ENCODE measurements around the gene ALG8.

ALG8 gene

GRCh38 chr11:78170874-78171549 lies 31.6 kb upstream of the ALG8 start:
- Histone ChIP-seq H3K4me3 (ENCODE audit: low read depth in 1 of 2, low read length in 2 of 2) (no peak overlapping the region), H3K27ac (ENCODE audit: low read length) (no peak overlapping the region), H3K9me3 (ENCODE audit: control insufficient read depth in 1 of 2, low read length in 2 of 2) (no peaks in the 10 kb centered on the region), H3K36me3 (ENCODE audit: control insufficient read depth in 1 of 2, insufficient read depth in 2 of 2, low read length in 2 of 2) (peaks cover 10 to 28% of the 10 kb centered on the region in 2 donors), H3K27me3 (ENCODE audit: low read depth, low read length) (no peaks in the 10 kb centered on the region), H3K4me1 (ENCODE audit: control insufficient read depth in 1 of 2, insufficient read depth in 2 of 2, low read length in 2 of 2) (peaks cover 0 to 15% of the 10 kb centered on the region in 2 donors)

DNA sequence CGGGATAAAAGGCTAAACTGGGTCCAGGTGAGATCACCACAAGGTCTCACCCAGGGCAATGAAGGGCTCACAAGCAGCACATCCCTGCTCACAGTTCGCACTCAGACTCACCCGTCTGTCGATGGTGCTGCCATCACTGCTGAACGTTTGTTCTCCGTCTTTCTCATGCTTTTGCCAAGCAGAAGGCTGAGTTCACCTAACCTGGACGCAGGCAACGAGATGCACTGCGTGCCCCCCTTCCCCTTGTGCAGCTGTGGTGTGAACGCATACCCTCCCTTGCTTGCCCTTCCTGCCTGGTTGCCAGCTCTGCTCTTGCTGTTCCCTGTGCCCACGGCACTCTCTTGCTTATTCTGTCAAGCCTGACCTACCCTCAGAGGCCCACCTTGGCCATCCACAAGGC lies 31.0 kb upstream of the ALG8 start:
- Histone ChIP-seq H3K4me1 (ENCODE audit: control insufficient read depth in 1 of 2, insufficient read depth in 2 of 2, low read length in 2 of 2) (peaks cover 0 to 17% of the 10 kb centered on the region in 2 donors), H3K27ac (ENCODE audit: low read length) (no peak overlapping the region), H3K9me3 (ENCODE audit: control insufficient read depth in 1 of 2, low read length in 2 of 2) (no peaks in the 10 kb centered on the region), H3K36me3 (ENCODE audit: control insufficient read depth in 1 of 2, insufficient read depth in 2 of 2, low read length in 2 of 2) (peaks cover 10 to 28% of the 10 kb centered on the region in 2 donors), H3K27me3 (ENCODE audit: low read depth, low read length) (no peaks in the 10 kb centered on the region), H3K4me3 (ENCODE audit: low read depth in 1 of 2, low read length in 2 of 2) (no peak overlapping the region)

- Histone ChIP-seq H3K4me1 (ENCODE audit: control insufficient read depth in 1 of 2, insufficient read depth in 2 of 2, low read length in 2 of 2) (peaks cover 3 to 24% of the 10 kb centered on the region in 2 donors), H3K9me3 (ENCODE audit: control insufficient read depth in 1 of 2, low read length in 2 of 2) (no peaks in the 10 kb centered on the region), H3K36me3 (ENCODE audit: control insufficient read depth in 1 of 2, insufficient read depth in 2 of 2, low read length in 2 of 2) (peaks cover 8 to 22% of the 10 kb centered on the region in 2 donors), H3K27me3 (ENCODE audit: low read depth, low read length) (no peaks in the 10 kb centered on the region), H3K4me3 (ENCODE audit: low read depth in 1 of 2, low read length in 2 of 2) (no peak overlapping the region), H3K27ac (ENCODE audit: low read length) (peak overlapping the region; percentile 58)
These were observed 29.4 kb upstream of the ALG8 start for GRCh38 chr11:78168539-78169477.

DNA sequence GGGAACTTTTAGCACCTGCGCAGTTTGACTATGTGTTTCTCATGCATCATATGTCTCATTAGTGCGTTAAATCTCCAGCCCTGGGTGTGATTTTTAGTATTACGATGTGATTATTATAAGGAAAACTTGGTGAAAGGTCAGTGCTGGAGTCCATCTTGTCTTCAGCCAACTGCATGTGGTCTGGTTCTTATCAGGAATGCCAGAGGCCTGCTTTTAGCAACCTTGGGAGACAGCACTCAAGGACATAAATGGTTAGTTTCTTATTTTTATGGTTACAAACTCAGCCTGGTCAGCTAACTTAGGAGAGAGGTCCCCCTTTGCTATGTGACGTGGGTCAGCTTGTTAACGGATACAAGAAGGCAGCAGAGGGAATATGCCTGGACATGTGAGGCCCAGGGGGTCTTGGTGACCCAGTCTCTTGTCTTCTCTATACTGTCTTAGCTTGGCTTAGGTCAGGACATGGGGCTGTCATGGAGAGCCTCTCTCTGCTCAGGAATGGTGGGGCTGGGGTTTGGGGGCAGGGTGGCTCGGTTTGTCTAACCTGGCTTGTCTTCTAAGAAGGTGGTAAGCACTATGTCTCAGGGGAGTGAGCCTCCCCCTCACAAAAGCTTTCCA lies 27.5 kb upstream of the ALG8 start:
- Histone ChIP-seq H3K4me1 (ENCODE audit: control insufficient read depth in 1 of 2, insufficient read depth in 2 of 2, low read length in 2 of 2) (peaks cover 3 to 40% of the 10 kb centered on the region in 2 donors), H3K4me3 (ENCODE audit: low read depth in 1 of 2, low read length in 2 of 2) (no peak overlapping the region), H3K27me3 (ENCODE audit: low read depth, low read length) (no peaks in the 10 kb centered on the region), H3K27ac (ENCODE audit: low read length) (no peak overlapping the region), H3K36me3 (ENCODE audit: control insufficient read depth in 1 of 2, insufficient read depth in 2 of 2, low read length in 2 of 2) (peaks cover 0 to 4% of the 10 kb centered on the region in 2 donors), H3K9me3 (ENCODE audit: control insufficient read depth in 1 of 2, low read length in 2 of 2) (no peaks in the 10 kb centered on the region)

- no peaks in the 10 kb centered on the region for H3K9me3 ChIP-seq (ENCODE audit: control insufficient read depth in 1 of 2, low read length in 2 of 2)
- no peak overlapping the region for H3K27ac ChIP-seq (ENCODE audit: low read length)
- peaks cover 3 to 51% of the 10 kb centered on the region in 2 donors for H3K4me1 ChIP-seq (ENCODE audit: control insufficient read depth in 1 of 2, insufficient read depth in 2 of 2, low read length in 2 of 2)
- H3K36me3 ChIP-seq (ENCODE audit: control insufficient read depth in 1 of 2, insufficient read depth in 2 of 2, low read length in 2 of 2) = no peaks in the 10 kb centered on the region
- H3K27me3 ChIP-seq (ENCODE audit: low read depth, low read length) = no peaks in the 10 kb centered on the region
- no peak overlapping the region for H3K4me3 ChIP-seq (ENCODE audit: low read depth in 1 of 2, low read length in 2 of 2)
These were observed 25.0 kb upstream of the ALG8 start for GRCh38 chr11:78164471-78164870.

DNA sequence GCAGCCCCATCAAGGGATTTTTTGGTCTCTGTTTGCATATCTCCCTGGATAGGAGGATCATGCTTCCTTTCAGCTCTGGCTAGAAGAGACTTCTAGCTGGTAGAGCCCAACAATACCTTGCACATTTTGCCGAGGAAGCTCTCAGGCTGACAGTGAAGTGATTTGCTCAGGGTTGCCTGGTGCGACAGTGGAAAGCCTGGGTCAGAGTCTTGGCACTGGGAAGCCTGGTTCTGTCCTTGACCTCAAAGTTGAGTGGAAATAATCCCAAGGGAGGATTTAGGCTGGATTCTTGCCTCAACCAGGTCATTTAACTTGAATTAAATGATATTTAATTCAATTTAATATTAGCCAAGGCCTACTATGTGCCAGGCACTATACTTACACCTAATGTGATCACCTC lies 24.4 kb upstream of the ALG8 start:
- no peaks in the 10 kb centered on the region for H3K27me3 ChIP-seq (ENCODE audit: low read depth, low read length)
- H3K9me3 ChIP-seq (ENCODE audit: control insufficient read depth in 1 of 2, low read length in 2 of 2) = no peaks in the 10 kb centered on the region
- no peak overlapping the region for H3K27ac ChIP-seq (ENCODE audit: low read length)
- no peaks in the 10 kb centered on the region for H3K36me3 ChIP-seq (ENCODE audit: control insufficient read depth in 1 of 2, insufficient read depth in 2 of 2, low read length in 2 of 2)
- H3K4me3 ChIP-seq (ENCODE audit: low read depth in 1 of 2, low read length in 2 of 2) = no peak overlapping the region
- peaks cover 3 to 55% of the 10 kb centered on the region in 2 donors for H3K4me1 ChIP-seq (ENCODE audit: control insufficient read depth in 1 of 2, insufficient read depth in 2 of 2, low read length in 2 of 2)

GRCh38 chr11:78161962-78162371 lies 22.5 kb upstream of the ALG8 start:
- peaks cover 3 to 50% of the 10 kb centered on the region in 2 donors for H3K4me1 ChIP-seq (ENCODE audit: control insufficient read depth in 1 of 2, insufficient read depth in 2 of 2, low read length in 2 of 2)
- no peak overlapping the region for H3K4me3 ChIP-seq (ENCODE audit: low read depth in 1 of 2, low read length in 2 of 2)
- H3K36me3 ChIP-seq (ENCODE audit: control insufficient read depth in 1 of 2, insufficient read depth in 2 of 2, low read length in 2 of 2) = no peaks in the 10 kb centered on the region
- no peaks in the 10 kb centered on the region for H3K9me3 ChIP-seq (ENCODE audit: control insufficient read depth in 1 of 2, low read length in 2 of 2)
- H3K27ac ChIP-seq (ENCODE audit: low read length) = no peak overlapping the region
- no peaks in the 10 kb centered on the region for H3K27me3 ChIP-seq (ENCODE audit: low read depth, low read length)

DNA sequence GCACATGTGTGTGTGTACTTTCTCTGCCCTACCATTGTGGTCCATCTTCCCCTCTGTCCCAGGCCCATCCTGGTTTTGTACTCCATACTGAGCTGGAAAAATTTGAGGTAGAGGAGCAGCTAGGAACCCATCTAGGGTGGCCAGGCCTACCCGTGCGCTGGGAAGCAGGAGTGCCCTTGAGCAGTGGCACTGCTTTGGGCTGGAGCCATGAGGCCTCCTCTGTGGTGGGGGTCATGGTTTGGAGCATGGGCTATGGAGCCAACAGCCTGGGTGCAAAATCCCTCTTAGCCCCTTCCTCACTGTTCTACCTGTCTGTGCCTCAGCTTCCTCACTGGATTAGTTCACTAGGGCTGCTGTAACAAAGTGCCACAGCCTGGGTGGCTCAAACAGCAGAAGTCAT lies 21.9 kb upstream of the ALG8 start:
- Histone ChIP-seq H3K27me3 (ENCODE audit: low read depth, low read length) (no peaks in the 10 kb centered on the region), H3K27ac (ENCODE audit: low read length) (no peak overlapping the region), H3K9me3 (ENCODE audit: control insufficient read depth in 1 of 2, low read length in 2 of 2) (no peaks in the 10 kb centered on the region), H3K4me1 (ENCODE audit: control insufficient read depth in 1 of 2, insufficient read depth in 2 of 2, low read length in 2 of 2) (peaks cover 3 to 55% of the 10 kb centered on the region in 2 donors), H3K36me3 (ENCODE audit: control insufficient read depth in 1 of 2, insufficient read depth in 2 of 2, low read length in 2 of 2) (no peaks in the 10 kb centered on the region), H3K4me3 (ENCODE audit: low read depth in 1 of 2, low read length in 2 of 2) (no peak overlapping the region)

DNA sequence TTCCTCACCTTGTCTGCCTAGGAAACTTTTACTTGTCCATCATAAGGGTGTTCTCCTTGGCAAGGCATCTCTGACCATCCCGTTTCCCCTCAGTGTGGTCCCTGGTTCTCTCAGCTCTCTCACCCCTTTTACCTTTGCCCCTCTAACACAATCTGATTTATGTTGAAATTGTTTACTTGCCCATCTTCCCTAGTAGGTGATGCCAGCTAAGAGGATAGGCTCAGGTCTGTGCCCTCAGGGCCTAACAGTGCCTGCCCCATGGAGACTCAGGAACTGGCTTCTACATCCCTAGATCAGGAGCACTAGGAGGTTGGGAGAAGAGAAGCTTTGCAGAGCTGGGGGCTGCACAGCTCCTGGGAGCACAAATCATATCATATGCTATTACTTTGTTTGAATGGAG lies 21.1 kb upstream of the ALG8 start:
- Histone ChIP-seq H3K36me3 (ENCODE audit: control insufficient read depth in 1 of 2, insufficient read depth in 2 of 2, low read length in 2 of 2) (no peaks in the 10 kb centered on the region), H3K4me3 (ENCODE audit: low read depth in 1 of 2, low read length in 2 of 2) (no peak overlapping the region), H3K27ac (ENCODE audit: low read length) (no peak overlapping the region), H3K4me1 (ENCODE audit: control insufficient read depth in 1 of 2, insufficient read depth in 2 of 2, low read length in 2 of 2) (peaks cover 3 to 51% of the 10 kb centered on the region in 2 donors), H3K27me3 (ENCODE audit: low read depth, low read length) (no peaks in the 10 kb centered on the region), H3K9me3 (ENCODE audit: control insufficient read depth in 1 of 2, low read length in 2 of 2) (no peaks in the 10 kb centered on the region)

- Histone ChIP-seq H3K36me3 (ENCODE audit: control insufficient read depth in 1 of 2, insufficient read depth in 2 of 2, low read length in 2 of 2) (no peaks in the 10 kb centered on the region), H3K4me3 (ENCODE audit: low read depth in 1 of 2, low read length in 2 of 2) (peak overlapping the region in 1 of 2 donors; percentile 19), H3K9me3 (ENCODE audit: control insufficient read depth in 1 of 2, low read length in 2 of 2) (no peaks in the 10 kb centered on the region), H3K4me1 (ENCODE audit: control insufficient read depth in 1 of 2, insufficient read depth in 2 of 2, low read length in 2 of 2) (peaks cover 1 to 47% of the 10 kb centered on the region in 2 donors), H3K27me3 (ENCODE audit: low read depth, low read length) (no peaks in the 10 kb centered on the region), H3K27ac (ENCODE audit: low read length) (peak overlapping the region; percentile 32)
These were observed 19.7 kb upstream of the ALG8 start for GRCh38 chr11:78158987-78159652.

Measured in muscle layer of duodenum (tissue), 2 donors.